ENCODE data around the gene ITPKB.
"Not testable (repeated sequence)": the region's sequence is repeated elsewhere in the genome, so short reads cannot be mapped to it uniquely, and the experiment has no call there.

Gene ITPKB

DNA sequence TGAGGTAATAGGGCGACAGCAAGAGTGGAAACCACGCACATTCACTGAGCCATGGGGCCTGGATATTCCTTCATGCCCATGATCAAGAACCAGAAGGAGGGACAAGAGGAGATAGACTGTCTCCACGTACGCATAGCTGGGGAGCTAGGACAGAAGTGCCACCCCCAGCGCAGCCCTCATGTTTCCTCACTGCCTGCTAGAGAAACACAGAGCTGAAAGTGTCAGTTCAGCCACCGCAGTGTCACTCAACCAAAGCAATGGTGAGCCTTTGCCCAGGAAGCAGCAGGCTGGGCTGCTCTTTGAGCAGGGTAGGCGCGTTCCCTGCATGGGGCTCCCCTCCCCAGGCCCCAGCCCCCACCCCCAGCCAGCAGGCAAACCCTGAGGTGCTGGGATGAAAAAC, 122.0 kb downstream of the ITPKB start:
- no peak for DNase-seq

DNA sequence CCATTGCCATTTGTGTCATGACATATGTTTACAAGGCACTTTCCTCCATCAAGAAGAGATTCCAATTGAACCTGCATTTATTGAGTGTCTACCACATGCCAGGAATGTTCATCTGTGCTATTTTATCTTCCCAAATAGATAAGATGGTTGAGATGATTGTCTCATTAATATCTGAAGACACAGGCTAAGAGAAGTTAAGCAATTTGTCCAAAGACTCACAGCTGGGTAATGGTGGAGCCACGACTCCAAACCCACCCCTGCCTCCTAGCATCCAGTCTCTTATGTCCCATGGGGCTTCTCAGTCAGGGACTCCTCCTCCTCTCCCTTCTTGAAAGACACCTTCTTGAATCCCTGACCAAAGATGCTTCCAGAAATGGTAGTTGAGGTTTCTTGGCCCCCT, 122.4 kb downstream of the ITPKB start:
- no peak for DNase-seq

DNA sequence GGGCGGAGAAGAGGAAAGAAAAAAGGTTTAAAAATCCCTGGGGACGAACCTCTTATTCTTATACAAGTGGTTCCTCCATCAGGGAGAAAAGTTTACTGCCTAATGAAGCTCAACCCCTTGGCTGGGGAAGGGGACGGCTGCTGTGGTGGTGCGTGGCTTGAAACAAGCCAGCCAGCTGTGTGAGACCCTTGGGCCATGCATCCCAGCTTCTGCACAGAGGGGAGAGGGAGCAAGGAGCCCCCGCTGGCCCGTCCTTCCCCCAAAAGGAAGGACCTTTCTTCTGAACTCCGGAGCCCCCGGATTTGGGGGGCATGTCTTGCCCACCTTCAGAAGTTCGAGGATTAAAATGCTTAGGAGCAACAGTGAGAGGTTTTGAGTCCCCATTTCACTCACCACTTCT, 123.2 kb downstream of the ITPKB start:
- no peak for DNase-seq

DNA sequence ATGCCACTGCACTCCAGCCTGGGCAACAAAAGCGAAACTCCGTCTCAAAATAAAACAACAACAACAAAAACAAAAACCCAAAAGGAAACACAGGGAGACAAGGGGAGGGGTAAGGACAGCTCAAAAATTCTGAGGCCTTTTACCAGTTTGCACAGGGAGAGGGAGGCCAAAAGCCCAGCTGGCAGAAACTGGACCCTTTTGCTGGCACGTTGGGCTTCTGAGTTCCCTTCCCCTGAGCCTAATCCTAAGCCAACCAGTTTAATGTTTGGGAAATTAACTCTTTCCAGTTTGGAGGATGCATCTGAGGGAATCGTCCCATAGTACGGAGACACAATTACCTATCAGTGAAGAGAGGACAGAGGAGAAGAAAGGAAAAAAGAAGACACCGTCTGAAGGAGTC, 127.1 kb downstream of the ITPKB start:
- not testable (repeated sequence) for DNase-seq

DNA sequence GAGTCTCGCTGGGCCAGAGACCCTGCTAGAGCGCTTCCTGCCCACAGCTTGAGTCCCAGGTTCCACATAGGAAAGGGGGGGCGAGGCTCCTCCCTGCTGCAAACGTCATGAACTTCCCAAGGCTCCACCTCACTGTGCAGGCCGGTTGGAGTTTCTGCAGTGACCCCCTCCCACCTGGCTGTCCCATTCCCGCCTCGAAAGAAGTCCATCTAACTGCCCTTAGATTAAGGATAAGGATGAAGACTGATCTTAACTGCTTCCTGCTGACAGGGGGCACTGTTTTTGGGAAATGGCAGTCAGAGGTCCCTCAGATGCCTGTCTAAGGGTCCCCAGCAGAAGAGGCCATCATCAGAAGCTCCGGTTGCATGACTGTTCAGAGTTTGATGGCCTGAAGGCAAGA, 127.8 kb downstream of the ITPKB start:
- no peak for DNase-seq

DNA sequence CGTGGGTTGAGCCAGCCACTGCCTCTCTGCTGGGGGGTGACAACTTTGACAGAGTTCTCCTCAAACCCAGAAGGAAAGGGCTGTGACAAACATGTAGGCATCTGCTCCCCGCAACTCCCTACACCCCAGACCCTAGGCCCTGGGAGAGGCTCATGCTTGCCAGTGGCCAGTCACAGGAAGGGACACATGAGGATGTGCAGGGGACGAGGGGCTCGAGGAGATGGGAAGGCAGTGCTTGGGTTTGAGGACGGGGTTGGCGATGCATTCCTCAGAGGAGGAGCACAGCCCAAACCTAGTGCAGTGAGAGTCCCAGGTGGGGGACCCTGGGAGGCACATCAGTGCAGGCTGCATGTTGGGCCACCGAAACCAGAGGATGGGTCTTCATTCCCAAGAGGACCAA, 128.4 kb downstream of the ITPKB start:
- DNase-seq, result no peak

DNA sequence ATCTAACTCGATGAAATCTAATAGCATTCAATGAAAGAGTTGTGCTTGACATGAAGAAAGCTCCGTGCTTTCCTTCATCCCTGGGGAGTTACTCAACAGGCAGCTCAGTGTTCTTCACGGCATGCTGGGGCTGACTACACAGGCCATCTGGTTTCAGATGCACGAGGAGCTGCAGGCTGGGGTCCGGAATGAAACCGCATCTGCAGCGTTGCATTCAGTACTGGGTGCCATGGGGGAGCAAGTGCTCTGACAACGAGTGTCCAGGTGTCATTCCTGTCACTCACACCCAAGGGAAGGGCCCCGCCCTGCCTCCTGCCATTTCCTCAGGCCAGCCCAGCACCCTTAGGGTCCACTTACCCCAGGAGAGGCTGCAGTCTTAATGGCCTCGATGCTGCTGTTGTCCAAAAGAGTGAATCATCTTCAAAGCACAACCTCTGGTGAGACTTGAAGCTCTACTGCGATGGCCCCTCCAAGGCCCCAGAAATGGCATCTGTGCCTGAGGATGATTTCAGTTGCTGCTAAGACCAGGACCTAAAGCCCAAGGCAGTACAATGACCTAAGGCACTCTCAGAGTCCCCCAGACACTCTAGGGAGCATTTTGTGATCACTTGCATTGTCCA, 129.1 kb downstream of the ITPKB start:
- no peak for DNase-seq

DNA sequence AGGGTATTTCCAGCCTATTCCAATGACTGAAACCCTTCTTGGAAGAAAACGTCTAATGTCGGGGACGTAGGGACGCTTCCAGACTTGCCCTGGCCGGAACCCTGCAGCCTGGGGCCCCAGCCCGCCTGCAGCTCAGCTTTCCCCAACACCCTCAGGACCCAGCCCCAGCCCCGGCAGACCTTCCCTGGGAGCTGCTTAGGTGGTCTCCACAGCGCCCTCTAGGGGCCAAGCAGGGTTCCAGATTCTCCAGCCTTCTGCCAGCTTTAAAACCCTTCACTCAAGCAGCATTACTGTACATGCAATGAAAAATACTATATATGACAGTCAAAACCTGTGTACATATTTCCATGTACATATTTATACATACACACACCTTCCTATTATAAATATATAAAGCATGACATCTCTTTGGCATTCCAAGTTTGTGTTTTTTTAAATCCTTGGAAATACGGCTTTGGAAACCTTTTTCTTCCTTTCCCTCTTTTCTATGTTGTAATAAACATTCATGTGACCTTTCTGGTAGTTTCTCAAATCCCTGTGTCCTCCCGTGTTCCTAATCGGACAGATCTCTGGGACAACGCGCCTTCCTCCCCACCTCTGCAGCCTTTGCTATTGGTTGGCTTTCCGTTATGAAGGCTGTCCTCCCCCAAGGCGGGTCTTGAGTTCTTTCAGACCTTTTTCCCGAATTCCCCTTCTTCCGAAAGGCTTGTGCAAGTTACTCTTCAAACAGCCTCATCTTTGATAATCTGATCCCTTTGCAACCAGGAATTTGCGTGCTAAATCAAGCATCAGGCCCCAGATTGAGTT, 130.2 kb downstream of the ITPKB start:
- DNase-seq, result peak; percentile 46

DNA sequence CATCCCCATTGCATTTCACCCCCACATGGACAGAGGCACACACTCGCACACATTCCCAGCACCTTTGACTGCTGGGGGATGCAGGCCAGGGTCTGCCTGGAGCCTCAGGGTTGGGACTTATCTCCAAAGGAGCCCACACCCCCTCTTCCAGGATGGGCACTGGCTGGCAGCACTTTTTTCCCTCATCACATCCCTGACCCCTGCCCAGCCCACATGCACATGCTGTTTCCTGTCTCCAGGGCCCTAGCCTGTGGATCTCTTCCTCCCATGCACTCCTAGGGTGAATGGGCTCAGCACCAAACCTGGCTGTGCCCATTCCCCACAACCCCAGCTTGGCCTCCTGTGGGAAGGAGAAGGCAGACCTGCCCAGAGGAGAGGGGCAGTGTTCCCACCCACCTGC, 131.3 kb downstream of the ITPKB start:
- no peak for DNase-seq

DNA sequence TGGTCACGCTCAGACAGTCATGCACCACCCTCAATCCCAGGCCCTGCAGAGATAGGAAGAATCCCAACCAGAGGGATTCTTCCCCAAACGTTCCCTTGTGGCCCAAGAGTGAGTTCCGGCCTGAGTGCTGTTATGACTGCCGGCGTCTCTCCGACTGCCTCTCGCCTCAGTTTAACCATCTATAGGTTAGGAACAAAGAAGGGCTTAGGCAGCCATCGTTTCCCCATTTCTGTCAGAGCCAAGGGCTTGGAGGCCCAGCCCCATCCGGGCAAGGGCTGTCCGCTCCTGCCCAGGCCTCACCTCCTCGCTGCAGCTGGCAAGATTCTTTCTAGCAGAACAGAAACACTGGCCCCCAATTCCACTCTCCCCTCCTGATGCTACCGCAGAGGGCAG, 131.8 kb downstream of the ITPKB start:
- no peak for DNase-seq

DNA sequence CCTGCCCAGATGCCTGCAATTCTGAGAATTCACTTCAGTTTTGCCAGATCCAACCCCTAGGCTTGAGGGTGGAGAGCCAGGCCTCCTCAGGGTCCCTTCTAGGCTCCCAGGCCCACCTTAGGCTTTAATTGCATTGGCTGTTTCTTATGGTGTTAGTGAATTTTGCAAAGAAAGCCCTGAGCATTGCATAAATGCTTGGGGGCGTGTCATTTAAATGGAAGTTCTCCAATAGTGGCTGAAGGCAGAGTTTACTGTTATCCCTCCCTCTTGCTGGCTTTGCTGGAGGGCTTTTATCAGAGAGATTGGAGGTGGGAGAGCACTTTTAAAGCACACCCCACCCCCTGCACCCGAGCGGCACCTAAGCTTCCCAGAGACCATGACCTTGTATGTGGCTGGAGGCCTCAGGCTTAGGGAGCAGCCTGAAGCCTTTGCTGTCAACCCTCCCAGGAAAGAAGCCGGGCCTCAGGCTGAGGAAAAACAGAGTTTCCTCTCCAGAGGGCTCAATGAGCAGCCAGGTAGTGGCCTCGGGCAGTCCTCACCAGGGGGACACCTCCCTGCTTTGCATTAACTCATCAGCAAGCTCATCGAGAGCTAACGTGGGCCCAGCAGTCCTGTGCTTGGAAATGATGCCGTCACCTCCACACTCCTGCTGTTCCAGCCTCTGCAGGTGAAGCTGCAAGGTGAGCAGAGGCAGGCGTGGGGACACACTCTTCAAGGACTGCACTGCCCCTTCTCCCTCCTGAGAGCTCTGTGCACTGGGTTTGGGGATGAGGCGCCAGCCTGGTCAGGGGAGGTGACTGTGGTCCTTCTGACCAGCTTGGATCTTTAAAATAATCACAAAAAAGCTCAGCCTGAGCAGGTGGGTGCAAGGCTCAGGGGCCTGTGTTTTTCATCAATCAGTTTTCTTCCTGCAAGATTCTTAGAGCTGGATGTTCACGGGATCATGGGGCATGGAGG, 132.5 kb downstream of the ITPKB start:
- no peak for DNase-seq

DNA sequence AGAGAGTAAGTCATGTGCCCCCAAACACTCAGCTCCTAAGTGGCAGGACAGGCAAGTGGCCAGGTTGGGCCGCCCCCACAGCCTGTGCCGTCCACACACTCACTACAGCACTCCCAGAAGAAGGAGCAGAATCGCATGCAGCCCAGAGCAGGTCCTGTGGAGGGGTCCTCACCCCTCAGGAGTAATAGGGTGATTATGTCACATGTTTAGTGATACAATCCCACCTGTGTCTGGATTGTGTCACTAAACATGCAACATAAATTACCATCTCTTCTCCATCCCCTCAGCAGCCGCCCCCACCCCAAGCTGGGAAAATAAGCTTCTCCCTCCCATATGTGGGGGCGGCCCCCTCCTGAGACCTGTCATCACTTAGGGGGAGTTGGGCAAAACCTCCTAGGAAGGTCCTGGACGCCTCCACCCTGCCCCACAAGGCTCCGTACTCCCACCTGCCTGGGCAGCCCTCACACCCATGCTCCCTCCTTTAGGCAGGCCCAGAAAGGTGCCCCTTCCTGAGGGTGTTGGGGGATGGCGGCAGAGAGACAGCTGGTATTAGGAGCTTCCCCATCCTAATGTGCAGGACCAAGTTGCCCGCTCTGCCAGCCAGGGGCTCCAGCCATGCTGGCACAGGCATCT, 133.6 kb downstream of the ITPKB start:
- no peak for DNase-seq

DNA sequence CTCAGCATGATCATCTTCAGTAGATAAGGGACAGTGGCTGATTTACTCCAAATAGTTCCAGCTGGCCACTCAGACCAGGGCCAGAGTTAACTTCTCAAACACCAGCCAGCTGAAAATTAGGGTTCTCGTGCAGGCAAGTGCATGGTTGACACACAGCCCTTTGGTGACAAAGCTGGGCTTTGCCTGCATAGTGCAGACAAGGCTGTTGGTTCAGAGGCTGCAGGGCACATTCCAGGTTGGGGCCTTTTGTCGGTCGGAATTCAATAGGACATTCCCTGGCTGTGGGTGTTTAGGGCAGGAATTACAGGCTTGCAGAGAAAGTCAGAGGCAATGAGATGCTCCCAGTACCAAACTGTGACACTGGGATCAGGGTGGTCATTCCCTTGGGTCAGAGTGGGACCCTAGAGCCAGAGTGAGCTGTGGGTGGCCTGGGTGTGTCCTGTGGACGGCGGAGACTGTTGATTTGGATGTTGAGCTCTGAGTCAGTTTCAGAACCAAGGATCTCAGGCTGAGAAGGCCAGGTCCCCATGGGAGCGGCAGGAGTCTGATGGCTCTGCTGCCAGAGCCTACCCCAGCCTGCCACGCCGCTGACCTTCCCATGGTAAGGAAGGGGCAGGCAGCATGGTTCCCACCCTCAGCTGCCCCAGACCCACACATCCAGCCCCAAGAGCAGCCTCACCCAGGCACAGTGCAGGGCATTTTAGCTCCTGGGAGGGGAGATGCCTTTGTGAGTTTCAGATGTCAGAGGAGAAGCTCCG, 134.3 kb downstream of the ITPKB start:
- DNase-seq, result peak; percentile 42

DNA sequence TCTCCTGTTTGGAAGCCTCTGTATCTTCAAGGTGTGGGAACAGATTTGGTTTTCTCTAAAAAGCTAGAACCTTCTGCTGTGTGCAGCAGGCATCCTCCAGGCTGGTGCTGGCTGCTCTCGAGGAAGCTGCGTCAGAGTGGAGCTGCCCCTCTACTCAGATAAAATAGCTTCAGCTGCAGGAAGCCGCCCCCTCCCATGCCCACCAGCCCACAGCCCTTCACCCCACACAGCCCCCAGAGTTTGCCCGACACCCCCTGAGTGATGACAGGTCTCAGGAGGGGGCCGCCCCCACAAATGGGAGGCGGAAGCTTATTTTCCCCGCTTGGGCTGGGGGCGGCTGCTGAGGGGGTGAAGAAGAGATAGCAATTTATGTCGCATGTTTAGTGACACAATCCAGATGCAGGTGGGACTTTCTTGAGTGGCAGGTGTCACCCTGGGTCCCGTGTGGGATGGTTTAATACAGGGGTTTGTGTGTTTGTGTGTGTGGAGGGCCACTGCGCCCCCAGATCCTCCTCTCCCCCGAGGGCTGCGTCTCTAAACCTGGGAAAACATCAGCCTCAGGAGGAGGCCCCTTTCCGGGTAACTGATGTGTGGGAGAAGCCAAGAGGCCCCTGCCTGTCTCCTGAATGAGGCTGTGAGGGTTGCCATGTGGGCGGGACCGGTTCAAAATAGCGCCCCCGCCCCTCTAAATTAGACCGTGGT, 135.1 kb downstream of the ITPKB start:
- DNase-seq, result no peak

DNA sequence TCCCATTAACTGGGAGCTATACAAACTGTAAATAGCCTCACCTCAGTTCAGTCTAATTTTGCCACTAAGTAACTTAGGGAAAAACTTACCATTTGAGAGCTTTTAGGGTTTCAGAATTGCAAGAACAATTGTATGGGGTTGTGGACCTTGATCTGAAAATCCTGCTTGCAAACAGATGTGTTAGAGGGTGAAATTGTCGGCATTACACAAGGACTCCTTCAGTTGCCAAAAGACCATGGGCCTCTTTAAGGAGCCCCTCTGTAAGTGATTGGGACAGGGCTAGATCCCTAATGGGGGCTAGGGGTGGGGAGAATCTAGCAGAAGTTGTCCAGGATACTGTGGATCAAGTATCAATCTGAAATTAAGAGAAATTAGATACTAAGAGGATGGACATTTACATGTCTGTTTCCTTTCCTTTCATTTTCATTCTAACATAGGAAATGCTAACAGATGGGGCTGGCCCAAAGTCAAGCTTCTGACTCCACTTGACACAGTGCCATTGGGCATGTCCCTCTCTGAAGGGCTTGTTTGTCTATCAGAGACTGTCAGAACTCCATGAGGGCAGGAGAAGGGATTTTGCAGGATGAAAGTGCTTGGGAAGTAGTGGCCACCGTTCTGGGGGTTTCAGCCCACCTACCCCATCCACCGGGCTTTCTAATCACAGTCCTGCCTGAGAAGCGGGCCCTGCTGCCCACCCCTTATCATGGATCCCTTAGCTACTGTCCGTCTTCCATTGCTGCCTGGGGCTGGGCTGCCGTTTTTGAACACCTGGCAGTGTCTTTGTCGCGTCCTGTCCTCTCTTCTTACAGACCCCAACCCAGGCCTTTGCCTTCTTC, 135.8 kb downstream of the ITPKB start:
- peak; percentile 37 for DNase-seq

DNA sequence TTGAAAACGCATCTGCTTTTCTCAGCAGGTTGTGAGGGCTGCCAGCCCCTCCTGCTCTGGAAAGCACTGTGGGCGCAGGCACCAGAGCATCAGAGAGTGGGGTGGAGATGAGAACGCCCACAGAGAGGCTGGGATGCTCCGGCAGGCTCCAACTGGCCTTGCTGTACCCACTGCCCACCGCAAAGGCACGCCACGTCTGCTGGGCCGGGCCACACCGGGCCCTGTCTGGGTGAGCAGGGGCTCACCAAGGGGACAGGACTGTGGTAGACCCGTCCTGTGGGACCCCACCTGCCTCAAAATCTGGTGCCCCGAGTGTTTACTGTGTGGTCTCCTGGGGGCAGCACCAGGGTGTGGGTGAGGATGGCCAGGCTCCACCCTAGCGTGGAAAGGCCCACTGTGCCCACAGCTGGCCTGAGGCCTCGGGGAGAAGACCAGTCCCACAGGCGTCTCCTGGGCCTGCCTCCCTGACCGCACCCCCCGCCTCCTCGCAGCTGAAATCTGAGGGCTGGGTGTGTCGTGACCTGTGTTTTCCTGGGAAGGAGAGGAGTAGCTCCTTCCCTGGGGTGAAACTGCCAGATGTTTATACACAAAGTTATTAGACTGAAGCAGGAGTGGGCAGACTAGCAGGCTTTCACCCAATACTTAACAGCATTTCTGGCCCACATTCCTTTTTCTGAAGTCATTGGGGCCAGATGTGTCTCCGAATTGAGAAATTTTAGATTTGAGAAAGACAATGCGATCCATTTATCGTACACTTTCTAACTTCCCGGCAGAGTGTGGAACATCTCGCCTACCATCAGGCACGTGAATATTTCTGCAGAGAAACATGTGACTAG, 136.7 kb downstream of the ITPKB start:
- DNase-seq, result peak; percentile 46

DNA sequence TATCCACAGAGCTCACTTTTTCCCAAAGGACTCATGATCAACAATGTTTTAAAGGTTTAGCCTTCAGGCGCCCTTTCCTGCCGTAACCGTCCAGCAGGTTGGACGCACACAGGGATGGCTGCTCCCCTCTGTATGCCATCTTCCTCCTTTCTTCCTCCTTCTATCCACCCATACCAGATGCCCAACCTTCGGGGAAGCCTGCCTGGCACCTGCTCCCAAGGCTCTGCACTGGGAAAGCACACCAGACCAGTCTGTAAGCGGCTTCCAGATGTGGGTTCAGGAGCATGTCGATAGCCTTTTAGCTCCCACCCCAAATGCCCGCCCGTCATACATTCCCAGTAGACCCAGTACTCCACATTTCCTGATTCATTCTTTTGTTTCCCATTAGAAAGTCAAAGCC, 137.6 kb downstream of the ITPKB start:
- DNase-seq, result no peak

DNA sequence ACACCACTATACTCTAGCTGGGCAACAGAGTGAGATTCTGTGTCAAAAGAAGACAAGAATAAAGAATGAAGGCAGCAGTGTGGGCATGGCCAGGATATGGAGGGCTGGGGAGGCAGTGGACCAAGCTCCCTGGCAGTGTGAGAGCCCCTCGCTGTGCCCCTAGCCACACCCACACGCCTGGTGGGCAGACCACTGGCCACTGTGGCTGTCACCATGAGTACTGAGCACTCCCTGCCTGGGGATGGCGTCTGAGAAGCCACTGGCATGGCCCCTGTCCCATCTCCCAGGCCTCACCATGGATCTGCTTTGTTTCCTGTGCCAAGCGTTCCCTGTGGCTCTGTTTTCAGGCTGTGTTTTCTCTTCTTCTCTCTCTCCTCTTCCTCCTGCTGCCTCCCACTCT, 138.8 kb downstream of the ITPKB start:
- DNase-seq, result no peak

DNA sequence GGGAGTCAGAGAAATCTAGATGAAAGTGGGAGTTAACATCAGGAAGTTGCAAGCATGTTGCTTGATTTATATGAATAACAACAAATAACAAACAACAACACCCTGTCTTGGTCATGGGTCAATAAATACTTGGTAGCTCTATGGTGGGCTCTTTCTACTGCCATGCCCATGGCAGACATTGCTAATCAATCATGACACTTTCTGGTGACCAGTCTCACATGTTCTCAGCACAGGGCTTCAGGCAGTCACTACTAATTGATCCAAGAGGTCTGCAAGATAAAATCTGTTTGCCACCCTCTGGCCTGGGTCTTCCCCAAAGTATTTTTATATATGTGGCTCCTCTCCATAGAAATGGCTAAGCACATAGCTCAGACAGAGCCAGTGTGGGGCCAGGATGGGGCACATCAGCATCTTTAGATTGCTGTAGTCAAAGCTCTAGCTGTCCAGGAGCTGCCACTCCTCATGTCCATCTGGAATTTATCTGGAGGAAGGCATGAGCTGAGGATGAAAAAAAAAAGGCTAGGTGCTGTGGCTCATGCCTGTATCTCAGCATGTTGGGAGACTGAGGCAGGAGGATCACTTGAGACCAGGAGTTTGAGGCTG, 139.3 kb downstream of the ITPKB start:
- DNase-seq, result no peak

Data from fibroblast of skin of back (primary cell).